ENCODE data around the gene NEAT1. TPM values are rescaled to one million over a fixed set of nuclear protein-coding genes. Genes with fewer than 3 reads are reported as not detected.

NEAT1 gene
- total and polyA plus RNA-seq, 2 of the 8 experiments (the other 6 are each of a cell fraction or from before 2014, with no cell fraction given) = 2.4 to 10.7 TPM

DNA sequence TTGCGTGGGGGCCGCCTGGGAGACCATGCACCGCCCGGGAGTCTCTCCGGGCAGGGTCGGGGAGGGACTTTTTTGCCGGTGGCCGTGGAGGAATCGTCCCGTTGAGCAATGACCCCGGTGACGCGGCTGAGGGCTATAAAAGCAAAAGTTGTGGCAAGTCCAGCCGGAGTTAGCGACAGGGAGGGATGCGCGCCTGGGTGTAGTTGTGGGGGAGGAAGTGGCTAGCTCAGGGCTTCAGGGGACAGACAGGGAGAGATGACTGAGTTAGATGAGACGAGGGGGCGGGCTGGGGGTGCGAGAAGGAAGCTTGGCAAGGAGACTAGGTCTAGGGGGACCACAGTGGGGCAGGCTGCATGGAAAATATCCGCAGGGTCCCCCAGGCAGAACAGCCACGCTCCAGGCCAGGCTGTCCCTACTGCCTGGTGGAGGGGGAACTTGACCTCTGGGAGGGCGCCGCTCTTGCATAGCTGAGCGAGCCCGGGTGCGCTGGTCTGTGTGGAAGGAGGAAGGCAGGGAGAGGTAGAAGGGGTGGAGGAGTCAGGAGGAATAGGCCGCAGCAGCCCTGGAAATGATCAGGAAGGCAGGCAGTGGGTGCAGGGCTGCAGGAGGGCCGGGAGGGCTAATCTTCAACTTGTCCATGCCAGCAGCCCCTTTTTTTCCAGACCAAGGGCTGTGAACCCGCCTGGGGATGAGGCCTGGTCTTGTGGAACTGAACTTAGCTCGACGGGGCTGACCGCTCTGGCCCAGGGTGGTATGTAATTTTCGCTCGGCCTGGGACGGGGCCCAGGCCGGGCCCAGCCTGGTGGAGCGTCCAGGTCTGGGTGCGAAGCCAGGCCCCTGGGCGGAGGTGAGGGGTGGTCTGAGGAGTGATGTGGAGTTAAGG, at the start of gene NEAT1 (continued):
- no peak for TF ChIP-seq RAD21 (IDR thresholded peaks at IDR 0.05 in 1 of 2, conservative IDR thresholded peaks at IDR 0.05 in 1 of 2; ENCODE audit: low read depth in 2 of 2, low read length in 2 of 2)
- no peak for TF ChIP-seq RBBP5 (IDR thresholded peaks at IDR 0.05; ENCODE audit: borderline replicate concordance, low read depth, low read length)
- 0 out of 2 replicates have a peak, but pooled peaks have one; percentile 10 for TF ChIP-seq JUND (IDR thresholded peaks at IDR 0.05; ENCODE audit: low read length)
- peak; percentile 93 for TF ChIP-seq GTF2F1 (IDR thresholded peaks at IDR 0.05; ENCODE audit: borderline replicate concordance, low read depth, low read length)
- no peak for TF ChIP-seq ZNF274 (IDR thresholded peaks at IDR 0.05; ENCODE audit: borderline replicate concordance, extremely low read depth, low read length)
- TF ChIP-seq, protein P1, sequence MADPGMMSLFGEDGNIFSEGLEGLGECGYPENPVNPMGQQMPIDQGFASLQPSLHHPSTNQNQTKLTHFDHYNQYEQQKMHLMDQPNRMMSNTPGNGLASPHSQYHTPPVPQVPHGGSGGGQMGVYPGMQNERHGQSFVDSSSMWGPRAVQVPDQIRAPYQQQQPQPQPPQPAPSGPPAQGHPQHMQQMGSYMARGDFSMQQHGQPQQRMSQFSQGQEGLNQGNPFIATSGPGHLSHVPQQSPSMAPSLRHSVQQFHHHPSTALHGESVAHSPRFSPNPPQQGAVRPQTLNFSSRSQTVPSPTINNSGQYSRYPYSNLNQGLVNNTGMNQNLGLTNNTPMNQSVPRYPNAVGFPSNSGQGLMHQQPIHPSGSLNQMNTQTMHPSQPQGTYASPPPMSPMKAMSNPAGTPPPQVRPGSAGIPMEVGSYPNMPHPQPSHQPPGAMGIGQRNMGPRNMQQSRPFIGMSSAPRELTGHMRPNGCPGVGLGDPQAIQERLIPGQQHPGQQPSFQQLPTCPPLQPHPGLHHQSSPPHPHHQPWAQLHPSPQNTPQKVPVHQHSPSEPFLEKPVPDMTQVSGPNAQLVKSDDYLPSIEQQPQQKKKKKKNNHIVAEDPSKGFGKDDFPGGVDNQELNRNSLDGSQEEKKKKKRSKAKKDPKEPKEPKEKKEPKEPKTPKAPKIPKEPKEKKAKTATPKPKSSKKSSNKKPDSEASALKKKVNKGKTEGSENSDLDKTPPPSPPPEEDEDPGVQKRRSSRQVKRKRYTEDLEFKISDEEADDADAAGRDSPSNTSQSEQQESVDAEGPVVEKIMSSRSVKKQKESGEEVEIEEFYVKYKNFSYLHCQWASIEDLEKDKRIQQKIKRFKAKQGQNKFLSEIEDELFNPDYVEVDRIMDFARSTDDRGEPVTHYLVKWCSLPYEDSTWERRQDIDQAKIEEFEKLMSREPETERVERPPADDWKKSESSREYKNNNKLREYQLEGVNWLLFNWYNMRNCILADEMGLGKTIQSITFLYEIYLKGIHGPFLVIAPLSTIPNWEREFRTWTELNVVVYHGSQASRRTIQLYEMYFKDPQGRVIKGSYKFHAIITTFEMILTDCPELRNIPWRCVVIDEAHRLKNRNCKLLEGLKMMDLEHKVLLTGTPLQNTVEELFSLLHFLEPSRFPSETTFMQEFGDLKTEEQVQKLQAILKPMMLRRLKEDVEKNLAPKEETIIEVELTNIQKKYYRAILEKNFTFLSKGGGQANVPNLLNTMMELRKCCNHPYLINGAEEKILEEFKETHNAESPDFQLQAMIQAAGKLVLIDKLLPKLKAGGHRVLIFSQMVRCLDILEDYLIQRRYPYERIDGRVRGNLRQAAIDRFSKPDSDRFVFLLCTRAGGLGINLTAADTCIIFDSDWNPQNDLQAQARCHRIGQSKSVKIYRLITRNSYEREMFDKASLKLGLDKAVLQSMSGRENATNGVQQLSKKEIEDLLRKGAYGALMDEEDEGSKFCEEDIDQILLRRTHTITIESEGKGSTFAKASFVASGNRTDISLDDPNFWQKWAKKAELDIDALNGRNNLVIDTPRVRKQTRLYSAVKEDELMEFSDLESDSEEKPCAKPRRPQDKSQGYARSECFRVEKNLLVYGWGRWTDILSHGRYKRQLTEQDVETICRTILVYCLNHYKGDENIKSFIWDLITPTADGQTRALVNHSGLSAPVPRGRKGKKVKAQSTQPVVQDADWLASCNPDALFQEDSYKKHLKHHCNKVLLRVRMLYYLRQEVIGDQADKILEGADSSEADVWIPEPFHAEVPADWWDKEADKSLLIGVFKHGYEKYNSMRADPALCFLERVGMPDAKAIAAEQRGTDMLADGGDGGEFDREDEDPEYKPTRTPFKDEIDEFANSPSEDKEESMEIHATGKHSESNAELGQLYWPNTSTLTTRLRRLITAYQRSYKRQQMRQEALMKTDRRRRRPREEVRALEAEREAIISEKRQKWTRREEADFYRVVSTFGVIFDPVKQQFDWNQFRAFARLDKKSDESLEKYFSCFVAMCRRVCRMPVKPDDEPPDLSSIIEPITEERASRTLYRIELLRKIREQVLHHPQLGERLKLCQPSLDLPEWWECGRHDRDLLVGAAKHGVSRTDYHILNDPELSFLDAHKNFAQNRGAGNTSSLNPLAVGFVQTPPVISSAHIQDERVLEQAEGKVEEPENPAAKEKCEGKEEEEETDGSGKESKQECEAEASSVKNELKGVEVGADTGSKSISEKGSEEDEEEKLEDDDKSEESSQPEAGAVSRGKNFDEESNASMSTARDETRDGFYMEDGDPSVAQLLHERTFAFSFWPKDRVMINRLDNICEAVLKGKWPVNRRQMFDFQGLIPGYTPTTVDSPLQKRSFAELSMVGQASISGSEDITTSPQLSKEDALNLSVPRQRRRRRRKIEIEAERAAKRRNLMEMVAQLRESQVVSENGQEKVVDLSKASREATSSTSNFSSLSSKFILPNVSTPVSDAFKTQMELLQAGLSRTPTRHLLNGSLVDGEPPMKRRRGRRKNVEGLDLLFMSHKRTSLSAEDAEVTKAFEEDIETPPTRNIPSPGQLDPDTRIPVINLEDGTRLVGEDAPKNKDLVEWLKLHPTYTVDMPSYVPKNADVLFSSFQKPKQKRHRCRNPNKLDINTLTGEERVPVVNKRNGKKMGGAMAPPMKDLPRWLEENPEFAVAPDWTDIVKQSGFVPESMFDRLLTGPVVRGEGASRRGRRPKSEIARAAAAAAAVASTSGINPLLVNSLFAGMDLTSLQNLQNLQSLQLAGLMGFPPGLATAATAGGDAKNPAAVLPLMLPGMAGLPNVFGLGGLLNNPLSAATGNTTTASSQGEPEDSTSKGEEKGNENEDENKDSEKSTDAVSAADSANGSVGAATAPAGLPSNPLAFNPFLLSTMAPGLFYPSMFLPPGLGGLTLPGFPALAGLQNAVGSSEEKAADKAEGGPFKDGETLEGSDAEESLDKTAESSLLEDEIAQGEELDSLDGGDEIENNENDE (IDR thresholded peaks at IDR 0.05; ENCODE audit: insufficient replicate concordance, low read length) = no peak
- peak; percentile 64 for TF ChIP-seq PHF8 (conservative IDR thresholded peaks at IDR 0.05; ENCODE audit: low read depth, low read length)
- TF ChIP-seq EZH2 (IDR thresholded peaks at IDR 0.05; ENCODE audit: low read depth, low read length, severe bottlenecking) = no peak
- no peak for TF ChIP-seq EGR1 (IDR thresholded peaks at IDR 0.05; ENCODE audit: borderline replicate concordance, low read depth, low read length)

All from H1 (cell line).